HG03354 (cell line): ENCODE results near the gene HAND1.

Experiments
- ATAC-seq: cut with Tn5 transposase; IDR thresholded peaks from one replicate; pipeline ENCODE4 v1.9.1; 2021; ENCODE audit warnings: mild to moderate bottlenecking; ENCODE audit not compliant: unreplicated experiment, poor library complexity, severe bottlenecking

HAND1 gene

DNA sequence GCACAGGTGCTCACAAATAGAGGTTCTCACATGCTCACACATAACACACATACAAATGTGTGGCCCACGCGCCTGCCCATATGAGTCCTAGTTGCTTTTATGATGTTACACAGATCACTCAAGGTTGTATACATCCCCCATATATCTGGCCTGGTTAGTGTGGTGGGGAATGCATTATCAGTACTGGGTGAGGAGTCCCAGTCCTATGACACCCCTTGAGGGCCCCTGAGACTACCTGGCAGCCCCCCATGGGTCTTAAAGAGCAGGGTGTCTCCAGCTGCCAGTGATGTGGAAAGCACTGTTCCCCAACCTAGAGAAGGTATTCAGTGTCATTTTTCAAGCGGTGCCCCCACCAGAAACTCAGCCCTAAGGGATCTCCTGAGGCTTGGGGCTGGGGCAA, 2.8 kb upstream of the HAND1 start:
- no peak for ATAC-seq

DNA sequence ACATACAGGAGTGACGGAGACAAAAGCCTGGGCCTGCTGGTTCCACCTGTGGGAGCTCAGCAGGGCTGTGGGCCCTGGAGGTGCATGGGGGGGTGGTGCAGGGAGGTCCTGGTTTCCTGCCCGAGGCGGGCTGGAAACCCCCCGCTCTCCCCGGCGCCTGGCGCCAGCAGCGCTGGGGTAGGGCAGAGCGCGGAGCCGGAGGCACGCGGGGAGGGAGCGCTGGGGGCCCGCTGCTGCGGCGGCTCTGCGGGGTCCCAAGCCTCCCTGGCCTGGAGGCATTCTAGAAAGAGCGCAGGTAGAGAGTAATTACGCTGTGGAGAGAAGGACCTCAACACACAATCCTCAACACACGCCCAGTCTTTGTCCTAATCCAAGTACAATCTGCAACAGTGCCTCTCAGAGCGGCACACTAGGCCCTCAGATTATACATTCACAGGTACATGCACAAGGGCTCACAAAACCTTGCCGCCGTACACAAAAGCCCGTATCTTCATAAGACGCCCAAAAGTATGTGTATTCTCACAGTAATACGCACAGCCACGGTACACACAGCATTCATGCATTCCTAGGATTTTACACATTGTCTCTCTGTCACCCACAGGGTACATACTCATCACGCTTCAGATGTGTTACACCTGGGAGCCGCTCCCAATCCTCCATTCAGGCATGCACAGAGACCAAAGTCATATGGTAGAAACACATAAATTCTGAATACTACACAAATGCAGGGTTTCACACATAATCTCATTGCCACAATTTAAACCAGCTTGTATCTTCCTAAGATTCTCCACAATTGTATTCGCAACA, 2.1 kb upstream of the HAND1 start:
- no peak for ATAC-seq

DNA sequence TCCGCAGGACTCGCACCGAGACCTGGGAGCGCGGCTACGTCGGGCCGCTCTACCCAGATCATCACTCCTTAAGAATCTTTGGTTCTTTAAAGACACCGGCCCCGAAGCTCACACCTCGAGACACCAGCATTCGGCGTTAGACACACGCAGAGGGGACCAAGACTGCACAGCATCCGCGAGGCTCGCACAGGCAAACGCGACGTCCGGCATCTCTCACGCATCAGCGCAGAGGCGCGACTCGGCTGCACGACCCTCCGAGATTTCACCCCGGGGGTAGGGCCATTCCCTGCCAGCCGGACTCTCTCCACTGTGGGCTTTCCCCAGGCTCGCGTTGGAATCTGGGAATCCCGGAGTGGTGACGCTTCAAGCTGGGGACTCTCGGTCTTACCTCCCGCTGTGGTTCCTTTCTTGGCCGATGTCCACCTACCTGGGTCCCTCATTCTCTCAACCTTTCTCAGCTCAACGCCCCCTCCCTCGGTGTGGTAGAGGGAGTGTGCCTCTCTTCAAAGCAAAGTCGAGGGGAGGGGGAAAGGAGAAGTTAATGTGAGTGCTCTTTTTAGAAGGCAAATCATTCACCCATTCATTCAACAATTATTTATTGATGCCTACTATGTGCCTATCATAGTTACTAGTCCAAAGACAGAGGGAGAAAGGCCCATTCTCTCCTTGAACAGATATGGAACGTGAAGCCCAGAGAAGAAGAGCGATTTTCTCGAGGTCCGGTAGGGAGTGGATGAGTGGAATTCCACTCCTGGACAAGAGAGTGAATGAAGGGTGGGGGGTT, 1.3 kb upstream of the HAND1 start:
- ATAC-seq, result no peak

DNA sequence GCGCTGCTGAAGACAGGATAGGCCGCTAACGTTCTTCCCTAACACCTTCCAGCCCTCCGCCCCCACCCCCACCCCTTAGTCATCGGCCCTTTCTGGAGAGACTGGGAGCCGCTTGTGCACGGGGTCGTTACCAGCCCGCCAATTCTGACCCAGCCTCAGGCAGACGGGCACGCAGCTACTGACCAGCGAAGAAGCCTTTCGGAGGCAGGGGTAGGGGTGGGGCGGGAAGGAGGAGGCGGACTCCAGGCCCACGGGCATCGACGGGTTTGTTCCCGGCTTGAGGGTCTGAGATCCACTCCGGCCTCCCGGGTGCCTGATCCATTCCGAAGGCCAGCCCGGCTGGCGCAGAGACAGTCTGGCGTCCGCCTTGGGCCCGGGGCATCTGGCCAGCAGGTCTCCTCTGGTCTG, 729 bp upstream of the HAND1 start:
- ATAC-seq, result no peak

DNA sequence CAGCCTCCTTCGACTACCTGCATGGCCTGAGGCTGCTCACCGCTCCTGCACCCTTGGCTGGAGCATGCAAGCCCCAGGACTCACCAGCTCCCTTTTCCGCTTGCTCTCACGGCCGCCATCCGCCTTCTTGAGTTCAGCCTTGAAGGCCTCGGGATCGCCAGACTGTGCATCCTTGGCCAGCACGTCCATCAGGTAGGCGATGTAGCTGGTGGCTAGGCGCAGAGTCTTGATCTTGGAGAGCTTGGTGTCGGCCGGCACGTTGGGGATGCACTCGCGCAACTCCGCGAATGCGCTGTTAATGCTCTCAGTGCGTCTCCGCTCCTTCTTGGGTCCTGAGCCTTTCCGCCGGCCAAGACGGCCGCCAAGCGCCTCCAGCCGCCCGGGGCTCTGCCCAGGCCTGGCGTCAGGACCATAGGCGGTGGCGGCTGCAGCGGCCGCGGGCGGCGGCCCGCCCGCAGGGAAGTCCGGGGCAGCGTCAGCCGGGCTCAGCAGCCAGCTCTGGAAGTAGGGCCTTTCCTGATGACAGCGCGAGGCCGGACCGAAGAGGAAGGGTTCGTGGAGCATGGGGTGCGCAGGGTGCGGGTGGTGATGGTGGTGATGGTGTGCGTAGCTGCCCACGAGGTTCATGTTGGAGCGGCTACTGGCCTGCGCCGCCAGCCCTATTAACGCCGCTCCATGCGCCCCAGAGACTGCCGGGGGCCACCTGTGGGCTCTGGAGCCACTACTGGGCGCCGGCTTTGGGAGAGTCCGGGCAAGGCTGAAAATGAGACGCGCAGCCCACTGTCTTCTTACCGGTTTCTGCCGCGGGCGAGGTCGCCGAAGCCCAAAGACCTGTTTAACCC, 424 bp downstream of the HAND1 start:
- no peak for ATAC-seq

DNA sequence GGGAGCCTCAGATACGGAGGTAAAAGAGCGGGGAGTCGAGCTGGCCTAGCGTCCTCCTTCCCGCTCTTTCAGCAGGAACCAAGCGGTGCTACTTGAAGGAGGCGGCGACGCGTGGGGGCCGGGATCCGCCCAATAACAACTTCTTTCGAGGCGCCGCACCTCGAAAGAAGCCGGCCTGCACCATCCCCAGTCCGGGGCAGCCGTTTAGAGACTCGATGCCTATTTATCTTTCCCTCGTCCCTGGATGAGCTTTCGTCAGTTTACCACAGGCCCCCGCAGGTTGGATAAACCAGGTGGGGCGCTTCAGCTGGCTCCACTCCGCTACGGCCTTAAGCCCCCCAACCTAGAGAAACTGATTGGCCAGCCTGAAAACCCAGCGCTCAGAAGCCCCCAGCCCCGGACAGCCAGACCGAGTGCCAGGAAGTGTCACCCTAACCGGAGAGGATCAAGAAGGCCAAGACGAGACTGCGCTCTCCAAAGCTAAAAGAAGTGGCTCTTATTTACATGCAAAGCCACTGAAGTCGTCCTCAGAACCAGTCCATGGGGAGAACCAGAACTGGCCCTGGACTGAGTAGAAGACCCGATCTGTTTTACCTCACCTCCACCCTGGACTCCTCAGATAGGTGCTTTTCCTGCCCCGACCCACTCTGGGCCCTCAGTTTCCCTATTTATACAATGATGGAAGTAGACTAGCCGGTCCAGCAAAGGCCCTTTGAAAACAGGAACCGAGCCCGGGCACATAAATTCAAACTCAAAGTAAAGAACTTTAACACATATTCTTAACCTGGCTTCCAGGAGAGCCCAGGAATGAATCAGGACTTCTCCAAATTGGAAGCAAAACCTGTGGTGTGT, 1.4 kb downstream of the HAND1 start:
- ATAC-seq, result no peak

DNA sequence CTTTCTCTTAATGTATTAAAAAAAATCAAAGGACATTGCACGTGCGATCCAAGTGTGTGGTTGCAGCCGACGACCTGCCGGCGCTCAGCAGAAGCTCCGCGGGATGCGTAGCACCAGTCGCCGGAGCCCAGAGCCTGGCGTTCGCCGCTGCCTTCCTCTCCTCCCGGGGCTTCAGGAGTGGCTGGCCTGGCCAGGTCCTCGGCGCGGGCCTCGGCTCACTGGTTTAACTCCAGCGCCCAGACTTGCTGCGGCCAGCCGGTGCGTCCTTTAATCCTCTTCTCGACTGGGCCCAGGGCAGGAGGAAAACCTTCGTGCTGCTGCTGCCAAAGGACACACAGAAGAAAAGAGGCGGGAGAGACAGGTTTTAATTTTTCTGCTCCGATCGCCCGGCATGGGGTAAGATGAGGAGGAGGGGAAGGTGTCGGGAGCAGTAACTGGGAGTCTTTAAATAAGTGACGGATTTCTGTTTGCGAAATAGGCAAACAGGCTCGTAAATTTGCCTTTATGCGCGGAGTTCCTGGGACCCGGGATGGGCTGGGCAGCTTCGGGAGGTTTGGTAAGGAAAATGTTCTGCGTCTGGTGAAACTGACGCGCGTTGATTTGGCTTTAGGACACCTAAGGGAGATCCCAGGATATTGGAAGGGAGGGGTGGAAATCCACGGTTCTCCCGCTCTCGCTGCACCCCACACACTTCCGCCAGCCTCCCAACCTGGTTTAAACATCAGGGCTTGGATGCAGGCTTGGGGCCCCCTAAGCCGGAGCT, 2.3 kb downstream of the HAND1 start:
- no peak for ATAC-seq

DNA sequence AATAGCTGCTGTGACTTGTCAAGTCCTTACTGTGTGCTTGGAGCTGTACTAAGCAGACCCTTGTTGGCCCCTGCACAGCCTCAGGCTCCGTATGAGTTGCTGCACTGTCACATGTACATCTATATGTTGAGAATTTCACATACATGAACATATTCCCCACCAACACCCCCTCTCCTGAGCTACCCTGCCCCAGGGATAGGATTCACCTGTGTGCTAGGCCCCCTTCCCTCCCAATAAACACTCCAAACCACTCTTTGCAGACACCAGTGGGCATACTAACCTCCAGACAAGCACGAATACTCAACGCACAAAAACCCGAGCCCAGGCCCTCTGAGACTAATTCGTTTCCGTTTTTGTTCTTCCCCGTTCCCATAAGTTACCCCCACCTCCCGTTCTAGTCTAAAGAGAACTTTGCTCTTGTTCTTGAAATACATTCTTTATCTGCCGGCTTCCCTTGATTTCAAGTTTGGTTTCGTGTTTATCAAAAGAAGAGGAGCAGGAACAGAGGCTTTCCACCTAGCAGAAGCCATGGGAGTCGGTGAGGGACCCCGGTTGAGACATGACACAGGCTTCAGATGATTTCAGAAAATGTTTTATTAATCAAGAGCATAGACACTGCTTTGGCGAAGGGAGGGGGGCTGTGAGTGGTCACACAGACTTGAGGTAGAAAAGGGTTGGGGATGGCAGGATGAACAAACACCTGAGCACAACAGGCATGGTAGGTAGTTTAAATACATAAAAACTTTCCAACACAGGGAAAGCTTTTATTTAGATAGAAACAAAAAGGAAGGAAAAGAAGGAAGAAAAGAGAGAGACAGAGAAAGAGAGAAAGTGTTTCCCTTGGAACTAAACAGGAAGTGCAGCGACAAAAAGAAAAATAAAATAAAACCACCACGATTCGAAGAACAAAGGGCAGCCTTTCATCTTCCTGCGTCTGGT, 3.4 kb downstream of the HAND1 start:
- no peak for ATAC-seq

DNA sequence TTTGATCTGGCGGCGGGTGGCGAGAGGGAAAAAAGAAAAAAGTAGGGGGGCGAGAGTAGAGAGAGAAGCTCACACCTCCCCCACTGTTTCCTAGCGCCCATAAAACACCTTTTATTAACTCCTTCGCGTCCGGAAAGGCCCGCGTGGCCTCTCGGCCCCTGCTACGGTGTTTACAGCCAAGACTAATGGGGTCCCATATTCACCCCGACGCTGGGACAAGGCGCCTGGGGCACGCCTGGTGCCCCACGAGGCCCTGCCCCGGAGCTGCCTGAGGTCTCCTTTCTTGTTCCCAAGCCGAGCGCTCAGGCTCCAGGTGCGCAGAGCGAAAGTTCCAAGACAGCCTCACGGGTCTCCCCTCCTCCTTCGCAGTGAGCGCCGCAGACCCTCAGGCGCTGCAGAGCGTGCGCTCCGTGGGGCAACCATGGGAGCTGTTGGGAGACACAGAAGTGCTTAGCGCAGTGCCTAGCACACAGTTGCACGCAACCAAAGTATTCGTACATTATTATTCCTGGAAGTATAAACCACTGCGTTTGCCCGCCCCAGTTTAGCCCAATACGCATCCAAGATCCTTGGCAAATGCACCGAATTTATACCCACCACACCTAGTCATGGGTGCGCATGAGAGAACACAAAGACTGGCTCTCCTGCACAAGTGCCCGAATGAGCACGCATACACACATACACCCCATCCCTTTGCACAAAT, 4.3 kb downstream of the HAND1 start:
- ATAC-seq, result no peak

DNA sequence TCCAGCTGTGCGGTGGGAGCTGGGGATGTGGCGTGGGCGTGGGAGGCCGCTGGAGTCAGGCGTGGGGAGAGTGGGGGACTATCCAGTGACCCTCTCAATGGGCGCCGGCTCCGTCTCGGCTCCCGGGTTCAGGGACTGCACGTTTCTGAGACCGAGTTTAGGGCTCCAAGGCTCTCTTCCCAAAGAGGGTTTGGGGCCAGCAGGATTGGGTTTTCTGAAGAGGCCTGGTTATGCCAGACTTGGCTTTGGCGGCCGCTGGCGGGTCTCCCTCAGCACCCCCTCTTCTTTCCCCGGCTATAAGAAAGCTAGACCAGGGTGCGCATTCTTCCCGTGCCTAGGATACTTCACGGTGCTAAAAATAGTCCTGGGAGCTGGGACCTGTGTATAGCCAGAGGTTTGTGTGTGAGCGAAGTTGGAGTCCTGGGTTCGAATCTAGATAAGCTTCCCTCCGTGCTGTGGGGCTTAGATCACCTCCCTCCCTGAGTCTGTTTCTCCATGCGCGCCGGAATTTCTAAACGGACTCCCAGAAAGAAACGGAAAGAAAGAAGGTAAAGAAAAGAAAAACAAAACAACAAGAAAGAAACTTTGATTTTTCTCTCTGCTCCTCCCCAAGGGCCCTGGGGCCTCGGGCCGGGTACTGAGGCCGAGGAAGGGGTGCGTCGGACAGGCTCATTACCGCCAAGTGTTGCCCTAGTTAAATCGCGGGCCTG, 5.0 kb downstream of the HAND1 start:
- ATAC-seq, result no peak

DNA sequence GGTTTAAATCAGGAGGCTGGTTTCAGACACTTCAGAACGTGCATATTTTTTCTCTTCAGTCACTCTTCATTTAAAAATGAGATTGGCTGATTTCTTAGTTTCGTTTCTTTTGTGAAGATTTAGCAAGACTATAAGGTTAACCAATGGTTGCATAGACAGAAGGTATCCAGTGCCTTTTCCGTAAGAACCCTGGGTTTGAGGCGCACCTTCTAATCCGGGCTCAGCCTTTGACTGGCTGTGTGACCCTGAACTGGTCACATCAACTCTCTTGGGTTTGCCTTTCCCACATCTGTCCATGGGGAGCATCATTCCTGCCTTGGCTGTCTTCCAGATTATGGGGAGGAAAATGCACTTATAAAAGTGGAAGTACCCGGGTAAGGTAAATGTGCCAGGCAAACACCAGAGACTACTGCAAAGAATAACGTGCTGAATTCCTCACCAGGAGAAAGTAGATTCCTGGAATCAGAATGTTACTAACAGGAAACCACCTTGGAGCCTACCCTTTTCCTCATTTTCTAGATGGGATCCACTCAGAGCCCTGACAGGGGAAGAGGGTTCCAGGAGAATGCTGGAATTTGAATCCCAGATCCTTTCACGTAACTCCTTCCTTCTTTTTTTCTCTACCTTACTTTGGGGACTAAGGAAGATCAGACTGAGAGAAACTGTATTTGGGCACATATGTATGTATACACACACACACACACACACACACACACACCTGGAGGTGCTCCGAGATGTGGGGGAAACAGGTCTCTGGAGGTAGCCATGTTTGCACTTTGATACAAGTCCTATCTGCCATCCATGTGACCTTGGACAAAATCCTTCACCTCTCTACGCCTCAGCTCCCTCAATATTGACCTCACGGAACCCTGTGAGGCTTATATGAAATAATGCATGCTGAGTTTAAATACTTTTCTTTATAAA, 6.8 kb downstream of the HAND1 start:
- no peak for ATAC-seq

DNA sequence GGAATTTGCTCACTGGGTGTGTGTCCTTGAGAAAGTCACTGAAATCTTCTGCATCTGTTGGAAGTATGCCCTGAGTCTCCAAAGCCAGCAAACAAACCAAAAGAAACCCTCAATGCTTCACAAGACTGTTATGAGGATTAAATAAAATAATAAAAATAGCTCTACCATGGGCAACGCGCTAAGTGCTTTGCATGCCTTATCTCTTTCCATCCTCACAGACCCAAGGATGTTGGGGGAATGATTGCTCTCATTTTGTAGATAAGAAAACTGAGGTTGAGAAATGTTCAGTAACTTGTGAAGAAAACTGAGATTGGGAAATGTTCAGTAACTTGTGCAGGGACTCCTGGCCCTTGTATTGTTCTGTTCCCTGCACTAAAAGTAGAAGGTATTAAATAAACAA, 7.9 kb downstream of the HAND1 start:
- no peak for ATAC-seq

DNA sequence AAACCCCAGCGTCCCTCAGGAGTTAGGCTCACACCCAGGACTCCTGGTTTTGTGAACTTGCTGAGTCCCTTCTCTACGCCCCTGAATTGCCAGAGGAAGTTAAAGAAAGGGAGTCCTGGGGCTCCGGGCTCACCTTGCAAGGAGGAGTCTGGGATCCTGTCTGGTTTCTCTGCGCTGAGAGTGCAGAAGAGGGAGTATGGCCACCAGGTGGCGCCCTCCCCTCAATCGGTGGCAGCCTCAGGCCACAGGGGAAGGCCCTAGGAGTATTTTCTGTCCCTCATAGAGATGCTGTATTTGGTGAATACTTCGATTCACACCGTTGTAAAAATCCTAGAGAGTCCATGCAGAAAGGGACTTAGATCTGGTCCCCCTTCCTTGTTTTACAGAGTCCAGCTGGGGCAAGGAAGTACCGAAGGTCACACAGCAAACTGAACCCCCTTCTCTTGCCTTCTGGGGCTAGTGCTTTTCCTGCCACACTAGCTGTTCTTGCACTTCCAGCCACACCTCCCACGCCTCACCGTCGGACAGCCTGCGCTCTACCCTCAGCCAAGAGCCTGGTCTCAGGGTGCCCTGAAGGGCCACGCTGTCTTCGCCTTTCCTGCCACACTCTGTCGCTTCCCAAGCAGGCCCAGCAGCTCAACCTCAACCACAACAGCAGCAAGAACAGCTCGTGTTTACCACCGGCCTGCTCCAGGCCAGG, 10.2 kb downstream of the HAND1 start:
- ATAC-seq, result peak; percentile 93

DNA sequence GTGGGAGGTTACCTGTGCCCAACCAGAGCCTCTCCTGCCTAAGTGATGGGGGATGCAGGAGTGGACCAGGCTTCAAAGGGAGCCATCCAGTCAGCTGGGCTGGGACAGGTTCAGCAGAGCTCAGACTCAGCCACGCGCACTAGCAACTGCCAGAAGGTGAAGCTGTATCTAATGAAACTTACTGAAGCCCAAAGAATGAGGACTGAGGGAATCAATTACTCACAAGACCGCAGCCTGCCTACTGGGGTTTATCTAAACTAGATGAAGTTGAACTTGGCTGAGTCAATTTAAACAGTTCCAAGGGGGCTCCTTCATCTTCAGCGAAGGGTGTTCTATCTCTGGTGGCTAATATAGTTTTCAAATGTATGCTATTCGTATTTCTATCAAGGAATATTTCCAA, 11.4 kb downstream of the HAND1 start:
- ATAC-seq, result no peak

DNA sequence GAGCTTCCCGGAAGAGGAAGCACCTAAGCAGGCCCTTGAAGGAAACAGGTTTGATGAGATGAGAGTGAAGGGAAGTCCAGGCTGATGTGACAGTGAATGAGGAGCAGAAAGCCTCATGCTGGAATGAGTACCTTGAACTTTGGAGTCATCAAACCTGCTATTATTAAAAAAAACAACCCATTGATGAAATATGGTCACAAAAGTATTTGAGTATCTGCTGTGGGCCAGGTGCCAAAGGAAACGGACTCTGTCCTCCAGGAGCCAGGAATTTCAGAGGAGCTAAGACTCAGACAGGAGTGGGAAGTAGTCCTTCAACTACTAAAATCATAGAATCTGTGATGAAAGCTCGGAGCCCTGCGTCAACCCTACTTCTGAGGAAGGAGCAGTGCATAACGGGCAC, 11.9 kb downstream of the HAND1 start:
- no peak for ATAC-seq
